NCI-H345 (cell line): ENCODE data around the gene STAB1.
A peak's percentile ranks its signal among the peaks of the same experiment; 100 is the strongest.
"Not testable (repeated sequence)": the region's sequence is repeated elsewhere in the genome, so short reads cannot be mapped to it uniquely, and the experiment has no call there.

Experiments used
- DNase-seq: peaks from one replicate; lab custom pipeline; 2025; lab: John Stamatoyannopoulos, UW

STAB1 gene

GRCh38 chr3:52524752-52525679 lies 29.9 kb downstream of the STAB1 start:
- DNase-seq: peak; percentile 89

DNA sequence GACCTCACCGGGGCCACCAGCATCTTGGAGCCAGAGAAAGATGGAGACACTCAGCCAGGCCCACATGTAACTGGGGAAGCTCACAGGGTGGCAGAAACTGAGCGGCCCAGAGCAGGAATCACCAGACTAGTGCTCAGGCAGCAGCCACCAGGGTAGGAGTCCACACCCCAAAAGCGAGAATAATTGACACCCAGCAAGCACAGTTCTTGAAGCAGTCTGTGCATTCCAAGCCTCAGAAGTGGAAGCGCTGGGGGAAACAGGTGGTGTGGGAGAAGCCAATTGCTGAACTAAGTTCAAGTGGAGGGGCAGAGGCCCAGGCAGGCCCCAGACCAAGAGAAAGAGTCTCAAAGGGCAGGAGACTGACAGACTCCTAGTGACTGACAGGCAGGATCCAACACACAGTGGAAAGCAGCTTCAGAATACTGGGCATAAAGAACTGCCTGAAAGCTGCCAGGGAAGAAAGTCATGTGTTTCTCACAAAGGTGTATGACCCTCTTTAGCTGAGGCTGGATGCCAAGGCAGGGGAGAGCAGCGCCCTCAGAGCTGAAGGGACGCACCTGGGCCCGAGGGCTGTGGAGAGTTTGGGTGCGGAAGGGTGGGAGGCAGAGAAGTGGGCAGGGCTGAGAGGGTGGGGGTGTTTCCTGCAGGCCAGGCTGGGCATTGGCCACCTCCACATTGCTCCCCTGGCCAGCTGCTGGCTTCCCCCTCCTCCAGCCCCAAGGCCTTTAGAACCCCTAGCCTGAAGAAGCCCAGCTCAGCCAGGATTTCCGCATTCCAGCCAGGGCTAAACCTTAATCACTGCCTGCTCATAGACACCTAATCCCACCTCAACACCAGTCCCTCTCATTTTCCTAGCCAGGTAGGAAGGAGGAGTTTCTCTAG lies 30.8 kb downstream of the STAB1 start:
- no peak for DNase-seq

- DNase-seq: not testable (repeated sequence)
These were observed 31.5 kb downstream of the STAB1 start for GRCh38 chr3:52526671-52527038.

- no peak for DNase-seq
These were observed 32.0 kb downstream of the STAB1 start for GRCh38 chr3:52527039-52527731.

DNA sequence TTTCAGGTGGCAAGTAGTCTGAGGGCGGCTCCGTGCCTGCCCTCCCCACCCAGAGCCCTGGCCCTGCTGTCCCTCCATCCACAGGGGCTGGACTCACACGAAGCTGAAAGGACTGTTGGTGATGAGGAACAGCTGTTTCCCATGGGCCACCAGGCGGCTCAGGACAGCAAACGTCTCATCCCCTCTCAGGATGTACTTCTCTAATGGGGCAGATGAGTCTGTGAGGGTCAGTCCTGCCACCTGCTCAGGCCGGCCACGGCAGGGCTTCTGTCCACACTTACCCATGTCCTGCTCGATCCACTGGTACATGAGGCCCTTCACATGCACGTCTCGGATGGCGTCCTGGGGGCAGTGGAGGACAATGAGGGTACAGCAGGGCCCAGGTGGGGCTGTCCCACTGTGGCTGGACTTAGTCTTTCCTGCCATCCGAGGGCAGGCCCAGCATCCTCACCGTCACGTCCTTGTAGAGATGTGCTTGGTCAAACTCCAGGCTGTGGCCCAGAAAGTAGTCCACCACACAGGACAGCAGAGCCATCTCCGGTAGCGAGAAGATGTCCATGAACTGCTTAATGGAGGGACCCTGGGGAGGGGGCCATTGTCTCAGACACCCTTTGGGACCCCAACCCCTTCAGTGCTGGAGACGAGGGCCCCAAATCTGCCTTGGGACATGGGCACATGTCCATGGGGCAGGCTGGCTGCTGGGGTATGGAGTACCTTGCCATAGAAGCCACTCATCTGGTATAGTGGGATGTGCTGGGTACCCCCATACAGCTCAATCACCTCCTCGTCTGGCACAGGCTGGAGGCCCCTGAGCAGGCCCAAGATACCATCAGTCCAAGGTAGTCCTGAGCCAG lies 32.8 kb downstream of the STAB1 start:
- DNase-seq: no peak

DNA sequence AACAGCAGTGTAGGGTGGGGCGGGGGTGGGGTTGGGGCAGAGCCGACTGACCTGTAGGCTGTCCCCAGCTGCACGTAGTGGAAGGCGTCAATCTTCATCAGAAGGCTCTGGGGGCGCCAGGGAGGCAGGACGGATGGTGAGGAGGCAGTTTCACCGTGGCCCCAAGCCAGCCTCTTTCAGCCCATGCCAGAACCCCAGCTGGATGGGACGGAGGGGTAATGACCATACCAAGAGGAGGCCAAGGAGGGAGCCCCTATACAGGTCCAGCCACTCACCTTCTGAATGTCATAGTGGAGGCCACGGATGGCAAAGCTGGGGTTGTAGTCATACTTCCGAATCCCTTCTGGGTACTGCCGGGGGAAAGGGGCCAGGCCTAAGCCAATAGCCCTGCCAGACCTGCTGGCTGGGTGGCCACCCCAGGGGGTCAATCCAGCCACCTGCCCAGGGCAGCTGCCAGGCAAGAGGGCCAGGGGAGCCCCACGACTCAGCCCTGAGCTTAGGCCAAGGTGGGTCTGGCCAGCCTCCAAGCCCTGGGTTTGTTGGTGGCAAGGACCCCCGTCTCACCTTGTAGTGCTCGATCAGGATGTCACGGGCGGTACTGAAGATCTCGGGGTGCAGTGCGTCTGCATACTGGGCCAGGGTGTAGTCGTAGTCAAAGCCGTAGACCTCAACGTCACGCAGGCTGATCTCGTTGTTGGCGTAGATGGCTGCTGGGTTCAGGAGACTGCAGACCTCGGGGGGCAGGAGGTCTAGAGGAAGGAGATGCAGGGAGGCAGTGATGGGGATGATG lies 33.6 kb downstream of the STAB1 start:
- DNase-seq: no peak

DNA sequence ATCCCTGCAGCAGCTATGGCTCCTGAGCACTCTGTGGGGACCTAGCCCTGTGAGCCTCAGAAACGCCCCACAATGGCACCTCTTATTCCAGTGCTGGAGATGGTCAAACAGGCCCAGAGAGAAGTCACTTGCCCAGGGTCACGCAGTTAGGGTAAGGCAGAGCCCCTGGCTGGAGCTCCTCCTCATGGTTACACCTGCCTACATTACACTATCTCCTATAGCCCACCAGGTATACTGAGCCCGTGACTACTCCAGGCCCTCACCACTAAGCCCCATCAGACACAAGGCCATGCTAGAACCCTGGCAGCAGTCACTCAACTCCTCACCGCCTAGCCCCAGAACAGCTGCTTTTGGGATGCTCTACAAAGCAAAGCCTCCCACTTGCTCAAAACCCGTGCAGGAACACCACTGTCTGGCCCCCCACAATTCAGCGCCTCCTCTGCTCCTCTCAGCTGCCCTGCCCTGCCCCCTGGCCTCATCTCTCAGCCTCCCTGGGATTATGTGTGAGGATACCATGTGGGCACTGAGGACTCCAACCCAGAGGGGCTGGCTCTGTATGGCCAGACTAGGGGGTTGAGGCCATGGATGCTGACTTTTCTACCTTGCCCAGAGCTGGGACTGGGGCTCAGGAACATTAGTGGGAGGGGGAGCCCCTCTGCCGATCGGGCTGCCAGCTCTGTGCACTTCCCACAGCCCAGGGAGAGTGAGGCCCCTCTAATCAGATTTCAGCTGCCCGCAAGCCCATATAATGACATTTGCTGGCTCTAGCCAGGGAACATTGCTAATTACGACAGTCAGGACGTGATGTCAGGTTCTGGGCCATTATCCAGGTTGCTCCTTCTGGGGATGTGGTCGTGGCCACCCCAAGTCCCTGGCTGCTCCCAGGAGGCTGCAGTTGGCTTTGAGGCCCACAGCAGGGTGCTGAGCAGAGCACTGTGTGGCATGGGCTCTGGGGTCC lies 34.5 kb downstream of the STAB1 start:
- DNase-seq: no peak

GRCh38 chr3:52530918-52531826 lies 36.0 kb downstream of the STAB1 start:
- DNase-seq: no peak

GRCh38 chr3:52531860-52532516 lies 36.9 kb downstream of the STAB1 start:
- no peak for DNase-seq

DNA sequence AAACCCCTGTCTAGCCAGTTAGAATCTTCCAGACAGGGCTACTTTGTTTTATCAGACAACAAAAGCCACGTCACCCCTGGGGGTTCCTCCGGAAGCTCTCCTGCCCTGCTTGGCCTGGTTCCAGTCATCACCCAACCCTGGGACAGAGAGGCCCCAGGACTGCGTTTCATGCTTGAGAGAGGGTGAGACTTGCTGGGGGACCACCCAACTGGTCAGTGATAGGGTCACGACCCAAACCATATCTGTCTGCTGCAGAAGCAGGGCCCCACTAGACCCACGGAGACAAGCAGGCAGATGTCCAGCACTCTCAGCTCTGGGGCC lies 37.3 kb downstream of the STAB1 start:
- DNase-seq: peak; percentile 10

DNA sequence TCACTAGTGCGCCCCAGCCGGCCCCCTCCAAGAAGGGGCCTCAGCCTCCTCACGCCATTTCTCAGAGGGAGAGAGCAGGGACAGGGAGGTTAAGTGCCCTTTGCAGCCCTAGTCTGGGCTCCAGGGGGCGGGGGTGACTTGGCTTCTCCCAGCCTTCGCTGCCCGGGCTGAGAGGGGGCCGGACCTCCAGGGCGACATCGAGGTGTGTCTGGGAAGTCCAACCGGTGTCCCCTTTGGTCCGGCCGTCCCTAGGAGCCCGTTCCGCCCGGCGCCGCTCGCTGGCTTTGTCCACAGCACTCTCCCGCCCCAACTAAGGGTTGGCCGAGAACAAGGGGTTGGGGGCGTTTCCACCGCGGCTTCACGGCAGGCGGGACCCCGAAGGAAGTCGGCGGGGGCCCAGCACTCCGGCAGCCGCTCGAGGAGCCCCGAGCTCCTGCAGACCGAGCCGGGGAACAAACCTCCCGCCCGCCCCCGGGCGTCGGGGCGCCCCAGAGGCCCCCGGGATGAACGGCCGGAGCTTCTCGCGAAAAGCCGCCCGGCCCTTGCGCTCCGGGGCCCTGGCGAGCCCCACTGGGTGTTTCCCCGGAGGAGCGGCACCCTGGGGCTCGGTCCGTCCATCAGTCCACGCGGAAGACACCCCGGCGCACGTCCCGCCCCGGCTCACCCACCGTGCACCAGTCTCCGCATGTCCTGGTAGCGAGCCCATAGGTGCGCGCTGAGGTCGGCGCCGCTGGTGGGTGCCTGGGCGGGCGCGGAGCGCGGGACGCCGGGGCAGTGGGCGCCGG lies 37.9 kb downstream of the STAB1 start:
- DNase-seq: no peak

- peak; percentile 73 for DNase-seq
These were observed 38.6 kb downstream of the STAB1 start, which contains the start of gene NT5DC2 for GRCh38 chr3:52533623-52534280. NT5DC2 (minus strand) TSS chr3:52533857; CDS start chr3:52533737, 120 bp downstream.

GRCh38 chr3:52534281-52535183 lies 39.4 kb downstream of the STAB1 start:
- peak; percentile 42 for DNase-seq

GRCh38 chr3:52535411-52536111 lies 40.4 kb downstream of the STAB1 start:
- DNase-seq: no peak

DNA sequence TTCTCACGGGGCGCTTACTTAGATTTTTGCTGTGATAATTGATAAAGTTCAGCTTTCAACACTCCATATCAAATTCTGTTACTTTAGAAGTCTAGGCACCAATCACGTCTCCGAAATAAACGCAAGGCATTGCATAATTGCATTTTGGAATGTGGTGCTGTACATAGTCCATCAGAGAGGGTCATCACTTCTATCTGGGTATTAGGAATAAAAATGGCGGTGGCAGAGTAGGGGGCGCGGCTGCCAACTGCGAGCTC lies 40.9 kb downstream of the STAB1 start:
- no peak for DNase-seq
